Suppressor macrophage treated with lipopolysaccharide for 4 hours (primary cell): ENCODE data around the gene NECTIN2.
A peak's percentile ranks its signal among the peaks of the same experiment; 100 is the strongest.

ENCODE experiments used
- DNase-seq: peaks from one replicate; pipeline ENCODE4 v3.0.0-alpha.2; 2020

NECTIN2 gene

GRCh38 chr19:44845612-44846454 is at the start of gene NECTIN2:
NECTIN2 (plus strand) TSS chr19:44846297; CDS start chr19:44846526, 229 bp downstream.
- DNase-seq = peak; percentile 100

- DNase-seq = no peak
Observed at GRCh38 chr19:44796701-44797115, 49.4 kb upstream of the NECTIN2 start.

GRCh38 chr19:44799627-44800346 is 46.3 kb upstream of the NECTIN2 start:
- no peak for DNase-seq

GRCh38 chr19:44800461-44800860 is 45.6 kb upstream of the NECTIN2 start:
- DNase-seq = peak; percentile 91

- DNase-seq = no peak
Observed at GRCh38 chr19:44803442-44804428, 42.4 kb upstream of the NECTIN2 start.

- DNase-seq = no peak
Observed at GRCh38 chr19:44806291-44806690, 39.8 kb upstream of the NECTIN2 start.

GRCh38 chr19:44807162-44807561 is 38.9 kb upstream of the NECTIN2 start:
- DNase-seq = no peak

GRCh38 chr19:44807652-44808462 is 38.2 kb upstream of the NECTIN2 start:
- peak; percentile 16 for DNase-seq

- peak; percentile 36 for DNase-seq
Observed at GRCh38 chr19:44808463-44809371, 37.4 kb upstream of the NECTIN2 start, which contains the start of gene BCAM. BCAM (plus strand) TSS chr19:44809103; CDS start chr19:44809125, 22 bp downstream.

GRCh38 chr19:44809577-44810233 is 36.4 kb upstream of the NECTIN2 start:
- no peak for DNase-seq

GRCh38 chr19:44810234-44811121 is 35.6 kb upstream of the NECTIN2 start:
- no peak for DNase-seq

- no peak for DNase-seq
Observed at GRCh38 chr19:44811122-44811419, 35.0 kb upstream of the NECTIN2 start.

- DNase-seq = no peak
Observed at GRCh38 chr19:44812142-44812718, 33.9 kb upstream of the NECTIN2 start.

- DNase-seq = no peak
Observed at GRCh38 chr19:44813070-44813840, 32.8 kb upstream of the NECTIN2 start.

- no peak for DNase-seq
Observed at GRCh38 chr19:44813841-44814470, 32.1 kb upstream of the NECTIN2 start.

- DNase-seq = no peak
Observed at GRCh38 chr19:44814517-44814916, 31.6 kb upstream of the NECTIN2 start.

GRCh38 chr19:44816301-44816700 is 29.8 kb upstream of the NECTIN2 start:
- no peak for DNase-seq
